NCI-H2107 treated with DMSO at 0.1 percent for 48 hours (cell line): ENCODE results near the gene EFEMP2.
"Not testable (repeated sequence)": the region's sequence is repeated elsewhere in the genome, so short reads cannot be mapped to it uniquely, and the experiment has no call there.

ENCODE experiments used
- DNase-seq: peaks from one replicate; lab custom pipeline; 2025; ENCODE audit not compliant: unreplicated experiment; lab: John Stamatoyannopoulos, UW

EFEMP2 gene

DNA sequence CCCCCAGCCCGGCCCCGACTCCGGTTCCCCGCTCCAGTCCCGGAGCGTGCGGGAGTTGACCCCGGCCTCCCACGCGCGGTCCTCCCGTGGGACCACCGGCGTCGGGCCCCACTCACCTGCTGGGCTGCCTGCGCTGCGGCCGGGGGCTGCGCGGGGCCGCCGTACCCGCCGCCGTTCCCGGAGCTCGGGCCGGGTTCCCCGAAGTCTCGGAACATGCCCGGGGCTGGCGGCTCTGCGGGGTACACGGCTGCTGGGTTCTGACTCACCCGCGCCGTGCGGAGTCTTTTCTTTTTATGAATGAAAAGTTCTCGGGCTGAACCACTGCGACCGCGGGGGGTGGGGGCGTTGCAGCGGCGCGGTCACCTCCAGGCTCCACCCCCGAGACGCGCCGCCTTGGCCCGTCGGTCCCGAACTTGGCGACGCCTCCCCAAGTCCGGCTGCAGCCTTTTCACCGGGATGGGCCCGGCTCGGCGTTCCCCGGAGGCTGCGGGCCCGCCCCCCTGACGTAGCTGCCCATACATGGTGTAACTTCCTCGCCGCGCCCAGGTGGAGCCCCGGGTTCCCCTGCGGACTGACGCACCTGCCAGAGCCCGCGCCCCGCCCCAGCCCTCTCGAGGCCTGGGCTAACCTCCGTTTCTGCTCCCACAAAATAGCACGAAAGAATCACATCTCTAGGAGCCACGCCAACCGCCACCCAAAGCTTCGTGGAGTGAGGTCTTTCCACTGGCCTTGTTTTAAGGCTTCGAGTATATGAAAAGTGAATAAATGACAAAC is 27.7 kb upstream of the EFEMP2 start, which contains the start of gene FOSL1:
Gene FOSL1, minus strand, starts transcription at position 264 of the 774 bp plus-strand sequence. Its CDS starts 49 bp downstream, at position 215.
- no peak for DNase-seq

DNA sequence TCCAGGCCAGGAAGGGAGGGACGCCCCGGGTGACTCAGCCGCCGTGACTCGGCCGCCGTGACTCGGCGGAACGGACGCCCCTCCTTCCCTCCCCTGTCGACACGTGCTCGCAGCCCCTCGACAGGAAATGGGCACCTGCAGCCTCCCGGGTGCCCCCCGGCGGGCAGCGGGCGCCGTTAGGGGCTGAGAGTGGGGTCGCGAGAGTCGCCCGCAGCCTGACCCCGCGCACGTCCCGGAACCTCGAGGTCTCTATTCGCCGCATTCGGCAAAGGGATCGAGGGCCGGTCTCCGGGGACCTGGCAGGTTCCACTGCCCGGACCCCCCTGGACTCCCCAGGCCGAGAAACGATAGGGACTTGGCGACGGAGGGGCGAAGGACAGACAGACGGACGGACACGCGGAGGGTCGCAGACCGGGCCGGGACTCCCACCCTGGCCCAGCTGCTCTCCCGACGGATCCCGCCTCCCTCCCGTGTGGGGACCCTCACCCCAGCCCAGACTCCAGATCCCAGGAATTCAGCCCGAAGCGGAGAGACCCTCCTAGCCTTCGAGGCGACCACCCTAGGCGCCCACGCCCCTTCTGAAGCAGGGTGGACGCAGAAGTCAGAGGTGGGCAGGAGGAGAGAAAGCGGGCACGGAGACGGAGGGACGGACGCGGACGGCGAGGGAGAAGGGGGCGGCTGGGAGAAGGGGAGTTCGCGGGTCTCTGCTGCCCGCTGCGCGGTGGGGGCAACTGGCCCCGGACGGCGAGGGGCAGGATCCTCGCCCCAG is 26.9 kb upstream of the EFEMP2 start:
- DNase-seq = no peak

DNA sequence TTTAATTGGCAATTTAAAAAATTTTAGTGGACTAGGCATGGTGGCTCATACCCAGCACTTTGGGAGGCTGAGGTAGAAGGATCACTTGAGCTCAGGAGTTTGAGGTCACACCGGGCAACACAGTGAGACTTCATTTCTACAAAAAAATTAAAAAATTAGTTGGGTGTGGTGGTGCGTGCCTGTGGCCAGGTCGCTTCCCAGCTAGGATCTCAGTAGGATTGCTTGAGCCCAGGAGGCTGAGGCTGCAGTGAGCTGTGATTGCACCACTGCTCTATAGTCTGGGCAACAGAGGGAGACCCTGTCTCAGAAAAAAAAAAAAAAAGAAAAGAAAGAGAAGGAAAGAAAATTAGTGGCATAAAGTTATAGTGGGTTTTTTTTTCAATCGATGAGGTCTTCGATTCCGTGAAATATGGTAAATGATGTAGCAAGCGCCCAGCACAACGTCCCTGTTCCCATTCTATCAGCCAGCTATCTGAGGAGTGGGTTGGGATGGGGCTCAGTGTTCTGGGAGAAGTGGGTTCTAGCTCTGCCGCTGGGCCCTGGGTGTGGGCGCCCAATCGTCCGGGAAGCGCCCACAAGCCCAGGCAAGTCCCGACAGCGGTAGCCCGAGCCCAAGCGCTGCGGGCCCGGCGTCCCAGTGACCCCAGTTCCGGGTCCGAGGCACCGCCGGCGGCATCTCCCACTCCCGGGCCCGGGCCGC is 26.2 kb upstream of the EFEMP2 start:
- no peak for DNase-seq

DNA sequence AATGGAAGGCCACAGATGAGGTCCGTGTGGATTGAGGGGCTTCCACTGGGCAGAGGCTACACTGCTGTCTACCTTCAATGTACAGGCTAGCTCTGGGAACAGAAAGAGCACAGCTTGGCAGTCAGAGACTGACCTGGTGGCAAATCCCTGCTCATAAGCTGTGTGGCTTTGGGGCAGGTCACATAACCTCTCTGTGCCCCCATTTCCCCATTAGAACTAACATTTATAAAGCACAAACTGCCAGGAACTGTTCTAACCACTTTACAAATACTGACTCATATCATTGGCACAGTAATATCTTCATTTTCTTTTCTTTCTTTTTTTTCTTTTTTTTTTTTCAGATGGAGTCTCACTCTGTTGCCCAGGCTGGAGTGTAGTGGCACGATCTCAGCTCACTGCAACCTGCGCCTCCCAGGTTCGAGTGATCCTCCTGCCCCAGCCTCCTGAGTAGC is 24.4 kb upstream of the EFEMP2 start:
- DNase-seq = no peak

DNA sequence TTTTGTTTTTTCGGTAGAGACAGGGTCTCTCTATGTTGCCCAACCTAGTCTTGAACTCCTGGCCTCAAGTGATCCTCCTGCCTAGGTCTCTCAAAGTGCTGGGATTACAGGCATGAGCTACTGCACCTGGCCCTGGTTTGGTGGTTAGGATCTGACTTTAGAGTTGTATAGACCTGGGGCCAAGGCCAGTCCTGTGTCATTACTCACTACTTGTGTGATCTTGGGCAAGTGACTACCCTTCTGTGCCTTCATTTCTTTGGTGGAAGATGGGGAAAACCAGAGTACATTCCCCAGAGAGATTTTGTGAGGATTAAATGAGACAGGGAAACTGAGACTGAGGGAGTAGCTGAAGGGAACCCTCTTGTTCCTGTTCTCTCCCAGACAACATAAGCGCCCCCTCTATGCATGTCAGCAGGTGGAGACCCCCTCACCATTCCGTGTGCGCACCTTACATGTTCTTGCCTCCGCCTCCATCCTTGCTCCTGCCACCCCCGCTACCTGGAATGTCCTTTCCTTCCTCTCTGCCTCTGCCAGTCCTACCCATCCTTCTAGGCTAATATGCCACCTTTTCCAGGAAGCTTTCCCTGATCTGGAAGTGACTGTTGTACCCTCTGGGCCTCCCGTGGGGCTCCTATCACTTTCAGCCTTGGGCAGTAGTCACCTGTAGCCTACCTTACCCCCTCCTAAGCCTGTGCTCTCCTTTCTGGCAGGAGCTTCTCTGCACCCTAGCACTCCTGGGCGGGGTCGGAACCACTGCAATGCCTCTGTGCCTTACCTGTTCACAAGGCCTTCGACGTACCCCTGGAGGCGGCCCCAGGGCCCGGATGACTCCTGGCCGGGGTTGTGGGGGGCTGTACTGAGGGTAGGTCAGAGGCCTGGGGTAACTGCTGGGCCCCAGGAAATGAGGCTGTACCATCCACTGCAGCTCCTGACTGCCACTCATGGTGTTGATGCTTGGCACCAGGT is 23.7 kb upstream of the EFEMP2 start:
- DNase-seq = no peak

DNA sequence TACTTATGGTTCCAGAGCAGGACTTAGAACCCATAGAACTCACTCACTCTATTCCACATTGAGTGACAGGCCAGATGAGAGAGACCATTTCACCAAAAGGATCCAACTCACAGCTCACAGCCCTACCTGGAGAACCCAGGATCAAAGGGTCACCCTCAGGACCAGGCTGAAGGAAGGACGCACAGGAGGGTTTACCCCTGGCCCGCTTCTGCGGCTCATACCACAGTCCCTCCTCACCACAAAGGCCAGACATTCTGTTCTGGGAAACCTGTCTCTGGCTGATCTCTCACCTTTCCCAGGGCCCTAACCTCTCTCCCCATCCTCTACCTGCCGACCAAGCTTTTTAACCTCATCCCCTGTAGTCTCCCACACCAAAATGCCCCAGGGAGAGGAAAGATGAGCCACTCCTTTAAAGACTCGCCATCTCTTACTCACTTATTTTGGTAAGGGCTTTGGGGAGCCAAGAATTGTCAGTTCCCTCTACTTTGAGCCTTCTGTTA is 22.9 kb upstream of the EFEMP2 start:
- no peak for DNase-seq

DNA sequence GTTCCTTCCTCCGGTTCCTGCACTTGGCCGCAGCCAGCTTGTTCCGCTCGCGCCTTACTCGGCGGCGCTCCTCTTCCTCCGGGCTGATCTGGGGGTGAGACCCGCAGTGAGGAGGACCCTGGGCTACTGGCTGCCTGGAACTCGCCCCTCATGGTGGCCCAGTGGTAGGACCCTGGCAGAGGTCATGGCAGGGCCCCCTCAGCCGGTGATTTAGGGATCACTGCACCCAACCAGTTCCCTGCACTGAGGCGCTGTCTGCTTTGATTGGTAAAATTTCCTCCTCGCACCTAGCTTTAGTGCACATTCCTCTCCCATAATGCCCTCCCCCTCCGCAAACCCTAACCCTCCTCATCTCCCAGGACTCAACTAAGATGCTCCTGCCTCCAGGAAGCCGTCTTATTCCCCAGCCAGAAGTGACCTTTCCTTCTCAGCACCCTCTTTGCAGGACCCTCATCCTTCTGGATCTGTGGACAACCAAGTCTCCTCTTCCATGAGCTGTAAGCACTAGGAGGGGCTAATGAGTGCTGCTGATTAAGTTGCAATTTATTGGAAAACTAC is 21.5 kb upstream of the EFEMP2 start:
- DNase-seq = no peak

DNA sequence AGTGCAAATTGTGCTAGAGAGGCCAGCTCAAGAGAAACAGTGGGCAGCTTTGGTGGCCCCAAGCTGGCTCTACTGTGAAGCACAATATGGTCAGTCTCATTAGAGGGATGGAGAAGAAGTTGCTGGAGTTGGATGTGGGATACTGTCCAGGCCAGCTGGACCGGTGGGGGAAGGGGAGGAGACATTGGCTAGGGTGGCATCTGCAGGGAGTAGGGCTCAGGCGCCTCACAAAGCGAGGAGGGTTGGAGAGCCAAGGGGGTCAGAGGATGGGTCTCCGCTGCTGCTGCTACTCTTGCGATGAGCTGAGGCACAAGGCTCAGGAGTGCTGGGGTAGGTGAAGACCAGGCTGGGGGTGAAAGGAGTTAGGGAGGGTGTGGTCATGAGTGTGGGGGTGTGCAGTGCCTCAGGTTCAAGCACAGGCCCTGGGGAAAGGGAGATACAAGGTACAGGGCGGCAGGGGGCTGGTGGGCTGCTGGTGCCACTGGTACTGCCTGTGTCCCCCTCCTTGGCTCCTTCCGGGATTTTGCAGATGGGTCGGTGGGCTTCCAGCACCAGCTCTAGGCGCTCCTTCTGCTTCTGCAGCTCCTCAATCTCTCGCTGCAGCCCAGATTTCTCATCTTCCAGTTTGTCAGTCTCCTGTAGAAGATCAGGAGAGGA is 20.2 kb upstream of the EFEMP2 start:
- no peak for DNase-seq

DNA sequence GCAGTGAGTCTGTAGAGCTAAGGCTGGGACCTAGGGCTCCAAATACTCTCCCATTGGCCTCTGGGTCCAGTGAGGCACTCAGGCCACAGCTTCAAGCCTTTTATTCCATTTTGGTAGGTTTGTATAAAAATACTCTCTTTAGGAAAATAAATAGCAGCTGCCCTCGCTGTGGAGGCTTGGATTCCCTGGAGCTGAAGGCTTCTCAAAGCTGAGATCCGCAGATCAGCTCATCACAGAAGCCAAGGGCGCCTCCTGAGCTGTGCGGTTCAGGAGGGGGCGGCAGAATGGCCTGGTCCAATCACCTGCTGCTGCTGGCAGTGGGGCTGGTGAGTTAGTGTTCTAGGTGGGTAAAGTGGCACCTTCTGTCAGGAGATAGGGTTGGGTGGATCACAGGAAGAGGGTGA is 19.5 kb upstream of the EFEMP2 start:
- not testable (repeated sequence) for DNase-seq

DNA sequence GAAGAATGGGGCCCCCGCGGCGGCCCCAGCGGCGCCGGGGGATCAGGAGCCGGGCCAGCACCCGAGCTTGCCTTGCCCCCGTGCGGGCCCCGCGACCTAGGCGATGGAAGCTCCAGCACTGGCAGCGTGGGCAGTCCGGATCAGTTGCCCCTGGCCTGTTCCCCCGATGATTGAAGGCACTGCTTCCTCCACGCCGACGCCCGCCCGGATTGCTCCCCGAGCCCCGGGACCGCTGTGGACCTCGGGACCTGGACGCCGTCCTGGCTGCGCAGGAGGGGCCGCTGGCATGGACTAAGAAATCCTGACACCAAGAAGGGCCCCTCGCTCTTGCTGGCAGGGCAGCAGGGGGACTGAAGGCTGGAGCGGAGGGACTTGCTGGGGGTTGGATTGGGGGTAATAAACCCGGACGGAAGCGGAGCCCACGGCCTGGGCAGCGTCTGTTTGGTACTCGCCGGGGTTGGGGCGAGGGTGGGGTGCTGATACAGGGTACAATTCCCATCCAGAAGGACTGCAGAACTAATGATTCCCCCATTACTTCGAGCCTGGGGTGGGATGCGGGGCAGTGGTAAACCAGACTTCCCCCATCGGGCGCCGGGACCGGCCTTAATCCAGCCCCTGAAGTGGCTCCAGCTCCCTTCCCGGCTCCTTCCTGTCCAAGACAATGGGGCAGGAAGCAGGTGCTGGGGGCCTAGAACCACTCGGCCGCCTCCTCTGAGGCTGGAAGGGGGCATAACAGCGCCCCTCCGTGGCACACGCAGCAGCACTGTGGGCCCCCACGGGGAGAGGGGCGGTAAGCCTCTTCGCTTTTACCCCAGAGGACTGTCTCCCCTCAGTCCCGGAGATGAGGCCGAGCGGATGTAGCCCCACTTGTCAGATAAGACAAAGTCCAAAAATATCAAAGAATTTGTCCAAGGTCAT is 18.9 kb upstream of the EFEMP2 start:
- DNase-seq = no peak

DNA sequence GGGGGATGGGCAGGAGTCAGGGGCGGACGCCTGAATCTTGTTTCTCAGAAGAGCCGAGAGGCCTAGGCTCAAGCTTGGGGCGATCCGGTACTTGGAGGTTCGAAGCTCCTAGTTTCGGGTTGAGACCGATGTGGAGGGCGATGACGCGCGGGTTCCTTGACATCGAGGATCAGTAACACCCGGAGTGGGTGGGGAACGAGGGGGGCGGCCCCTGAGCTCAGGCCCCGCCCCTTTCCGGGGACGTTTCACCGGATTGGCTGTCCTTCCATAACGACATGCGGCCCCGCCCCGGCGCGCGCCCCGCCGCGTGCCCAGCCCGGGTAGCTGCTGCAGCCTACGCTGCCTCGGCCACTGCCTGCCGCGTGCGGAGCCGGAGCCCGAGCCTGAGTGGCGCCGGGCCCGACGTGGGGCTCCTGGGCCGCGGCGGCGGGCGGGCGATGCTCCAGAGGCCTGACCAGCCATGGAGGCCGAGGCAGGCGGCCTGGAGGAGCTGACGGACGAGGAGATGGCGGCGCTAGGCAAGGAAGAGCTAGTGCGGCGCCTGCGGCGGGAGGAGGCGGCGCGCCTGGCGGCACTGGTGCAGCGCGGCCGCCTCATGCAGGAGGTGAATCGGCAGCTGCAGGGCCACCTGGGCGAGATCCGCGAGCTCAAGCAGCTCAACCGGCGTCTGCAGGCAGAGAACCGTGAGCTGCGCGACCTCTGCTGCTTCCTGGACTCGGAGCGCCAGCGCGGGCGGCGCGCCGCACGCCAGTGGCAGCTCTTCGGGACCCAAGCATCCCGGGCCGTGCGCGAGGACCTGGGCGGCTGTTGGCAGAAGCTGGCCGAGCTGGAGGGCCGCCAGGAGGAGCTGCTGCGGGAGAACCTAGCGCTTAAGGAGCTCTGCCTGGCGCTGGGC is 18.0 kb upstream of the EFEMP2 start, which contains the start of gene CCDC85B:
Gene CCDC85B, plus strand, starts transcription at position 350 of the 895 bp plus-strand sequence. Its CDS starts 111 bp downstream, at position 461.
- DNase-seq = peak; percentile 84

DNA sequence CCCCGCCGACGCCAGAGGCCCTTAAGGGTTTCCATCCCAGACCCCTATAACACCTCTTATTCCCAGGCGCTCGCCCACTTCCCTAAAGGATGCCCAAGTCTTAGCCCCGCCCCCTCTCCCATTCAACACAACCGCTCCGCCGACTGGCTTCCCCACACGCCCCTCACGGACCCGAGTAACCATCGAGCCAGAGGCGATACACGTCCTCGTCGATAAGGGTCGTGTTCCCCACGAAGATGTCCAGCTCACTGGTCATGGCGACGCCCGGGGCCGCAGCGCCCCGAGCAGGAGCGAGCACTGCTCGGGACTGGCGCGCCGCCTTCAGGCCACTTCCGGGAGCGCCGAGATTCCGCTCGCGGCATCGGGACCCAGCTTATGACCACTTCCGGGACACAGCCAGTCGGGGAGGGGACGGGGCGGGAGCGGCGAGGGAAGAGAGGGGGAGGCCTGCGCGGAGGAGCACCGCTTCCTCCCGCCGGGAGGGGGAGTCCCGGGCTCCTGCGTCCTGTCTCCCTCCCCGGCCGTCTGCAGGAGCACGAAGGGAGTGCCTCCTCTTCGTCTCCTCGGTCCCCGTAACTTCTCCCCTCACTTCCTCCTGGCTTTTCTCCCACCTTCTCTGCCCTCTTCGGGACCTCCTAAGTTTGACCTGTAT is 15.7 kb upstream of the EFEMP2 start, which contains the start of gene FIBP:
Gene FIBP, minus strand, starts transcription at position 309 of the 652 bp plus-strand sequence. Its CDS starts 53 bp downstream, at position 256.
- DNase-seq = peak; percentile 81

DNA sequence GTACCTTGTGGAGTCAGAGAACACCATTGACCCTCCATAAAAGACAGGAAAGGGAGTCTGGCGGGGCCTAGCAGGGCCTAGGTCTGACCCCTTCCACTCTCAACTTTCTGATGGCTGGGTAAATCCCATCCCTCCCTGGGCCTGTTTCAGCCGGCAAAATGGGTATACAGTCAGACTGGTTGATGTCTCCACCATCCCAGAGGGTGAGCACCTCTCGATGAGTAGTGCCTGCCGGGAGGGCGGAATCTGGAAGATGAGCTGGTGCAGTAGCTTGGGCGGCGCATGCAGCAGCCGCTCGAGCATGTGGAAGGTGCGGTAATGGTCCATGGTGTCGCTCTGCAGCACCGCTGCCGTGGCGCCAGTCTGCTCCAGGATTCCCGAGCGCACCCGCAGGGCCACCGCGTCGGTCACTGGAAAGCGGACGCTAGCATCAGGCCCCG is 15.1 kb upstream of the EFEMP2 start:
- DNase-seq = peak; percentile 44

DNA sequence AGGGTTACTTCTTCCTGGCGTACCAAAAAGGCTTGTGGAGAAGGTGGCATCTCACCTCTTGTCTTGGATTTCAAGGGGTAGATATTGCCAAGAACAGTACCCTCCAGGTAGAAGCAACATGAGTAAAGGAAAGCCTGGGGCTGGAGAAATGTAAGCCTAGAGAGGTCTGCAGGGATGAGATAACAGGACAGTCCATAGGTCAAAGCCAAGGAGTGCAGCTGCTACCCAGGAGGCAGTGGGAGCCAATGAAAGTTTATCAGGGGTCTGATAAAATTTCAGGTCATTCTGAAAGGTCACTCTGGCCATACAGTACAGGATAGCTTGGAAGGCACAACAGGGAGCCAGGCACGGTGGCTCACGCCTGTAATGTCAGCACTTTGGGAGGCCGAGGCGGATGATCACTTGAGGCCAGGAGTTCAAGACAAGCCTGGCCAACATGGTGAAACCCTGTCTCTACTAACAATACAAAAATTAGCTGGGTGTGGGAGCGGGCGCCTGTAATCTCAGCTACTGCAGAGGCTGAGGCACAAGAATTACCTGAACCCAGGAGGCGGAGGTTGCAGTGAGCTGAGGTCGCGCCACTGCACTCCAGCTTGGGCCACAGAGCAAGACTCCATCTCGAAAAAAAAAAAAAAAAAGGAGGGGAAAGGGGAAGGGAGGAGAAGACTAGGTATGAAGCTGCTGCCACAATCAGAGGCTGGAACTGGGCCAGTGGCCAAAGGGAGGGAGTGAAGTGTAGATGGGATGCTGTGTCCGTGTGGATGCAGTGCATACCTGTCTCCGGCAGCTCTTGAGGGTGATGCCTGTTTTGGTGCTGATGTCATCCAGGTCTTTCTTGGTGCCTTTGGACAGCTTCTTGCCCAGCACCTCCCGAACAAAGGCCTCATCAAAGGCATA is 14.5 kb upstream of the EFEMP2 start:
- DNase-seq = no peak

DNA sequence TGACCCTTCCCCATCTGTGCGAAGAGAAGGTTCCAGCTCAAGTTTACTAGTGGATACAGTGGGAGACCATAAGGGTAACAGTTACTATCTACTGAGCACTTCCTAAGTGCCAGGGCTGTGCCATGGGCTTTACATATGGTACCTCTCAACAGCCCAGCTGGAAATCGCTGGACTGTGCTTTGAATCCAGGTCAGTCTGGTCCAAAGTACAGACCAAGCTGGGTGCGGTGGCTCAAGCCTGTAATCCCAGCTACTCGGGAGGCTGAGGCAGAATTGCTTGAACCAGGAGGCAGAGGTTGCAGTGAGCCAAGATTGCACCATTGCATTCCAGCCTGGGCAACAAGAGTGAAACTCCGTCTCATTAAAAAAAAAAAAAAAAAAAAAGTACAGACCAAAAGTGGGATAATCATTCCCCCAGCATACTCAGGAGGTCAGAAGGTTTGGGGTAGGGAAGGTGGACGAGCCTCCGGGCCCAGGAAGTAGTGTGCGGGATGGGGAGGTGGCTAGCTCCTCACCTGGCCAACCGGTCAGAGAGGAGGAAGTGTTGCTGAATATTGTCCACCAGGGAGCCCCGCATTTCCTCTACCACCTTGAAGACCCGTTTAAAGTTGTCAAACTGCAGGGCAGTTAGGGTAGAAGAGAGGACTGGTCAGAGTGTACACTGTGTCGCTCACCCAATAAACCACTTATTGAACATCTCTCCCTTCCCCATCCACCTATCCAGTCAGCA is 13.4 kb upstream of the EFEMP2 start:
- no peak for DNase-seq
